AG09309 (cell line): Measurements from ENCODE around the gene MICAL2.
"Not testable (repeated sequence)": the region's sequence is repeated elsewhere in the genome, so short reads cannot be mapped to it uniquely, and the experiment has no call there.

Experiments used
- DNase-seq: peaks from one replicate; pipeline ENCODE4 v3.0.0-alpha.2; 2010; ENCODE audit warnings: low read depth
- H3K4me3 ChIP-seq: 2 replicates; pipeline ENCODE4 v1.5.1; 2011; ENCODE audit warnings: mild to moderate bottlenecking, low read depth, low read length, moderate library complexity; ENCODE audit not compliant: control insufficient read depth
- CTCF ChIP-seq: IDR thresholded peaks from 2 replicates; pipeline ENCODE4 v1.5.1; 2011; ENCODE audit warnings: mild to moderate bottlenecking, low read depth, low read length, inconsistent platforms; ENCODE audit not compliant: insufficient read depth, control insufficient read depth; ENCODE audit errors: missing control alignments

The MICAL2 gene

DNA sequence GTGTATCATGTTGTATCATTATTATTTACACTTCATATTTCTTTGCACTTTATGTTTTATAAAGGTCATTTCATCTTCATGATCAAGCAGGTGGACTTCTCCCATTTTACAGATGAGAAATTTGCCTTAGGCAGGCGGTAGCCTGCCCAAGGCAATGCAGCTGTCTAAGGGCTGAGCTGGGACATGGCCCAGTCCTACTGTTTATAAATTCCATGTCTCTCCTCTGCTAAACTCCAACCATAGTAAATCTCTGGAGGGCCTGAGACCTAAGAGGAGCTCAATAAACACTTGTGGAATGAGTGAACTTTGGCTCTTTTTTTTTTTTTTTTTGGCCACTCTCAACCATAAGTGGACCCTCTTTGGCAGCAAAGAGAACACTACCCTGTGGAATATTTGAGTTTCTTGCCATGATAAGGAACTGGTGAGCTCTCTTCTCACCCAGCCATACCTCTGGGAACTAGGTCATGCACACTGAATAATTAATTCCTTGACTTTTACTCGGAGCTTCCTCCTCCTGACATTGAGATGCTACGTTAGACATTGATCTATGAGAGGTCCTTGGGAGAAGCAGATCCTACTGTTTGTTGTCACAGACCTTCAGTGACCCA, 29.9 kb downstream of the MICAL2 start:
- H3K4me3 ChIP-seq, result no peak overlapping the region
- no peak for DNase-seq
- TF ChIP-seq CTCF, result no peak

- no peak for DNase-seq
- H3K4me3 ChIP-seq, result no peak overlapping the region
- TF ChIP-seq CTCF, result no peak
Measured at GRCh38 chr11:12141283-12141682, 30.9 kb downstream of the MICAL2 start.

DNA sequence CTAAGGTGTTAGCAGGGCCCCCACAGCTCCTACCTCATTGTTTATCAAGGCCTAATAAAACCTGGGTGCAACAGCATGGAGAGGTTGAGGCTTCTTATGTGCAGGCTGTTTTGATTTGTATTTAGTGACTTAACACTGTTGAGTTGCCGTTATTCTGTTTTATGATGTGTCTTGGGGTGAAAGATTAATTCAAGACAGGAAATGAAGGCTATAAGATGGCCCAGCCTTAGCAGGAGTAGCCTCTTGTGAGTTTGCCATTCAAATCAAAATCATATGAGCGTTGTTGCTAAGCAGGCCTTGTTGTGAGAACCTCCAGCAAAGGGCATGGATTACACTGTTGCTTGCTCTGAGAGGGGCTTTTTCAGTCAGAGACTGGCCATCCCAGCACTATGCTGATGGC, 31.8 kb downstream of the MICAL2 start:
- no peak for DNase-seq
- no peak overlapping the region for H3K4me3 ChIP-seq
- TF ChIP-seq CTCF, result no peak

DNA sequence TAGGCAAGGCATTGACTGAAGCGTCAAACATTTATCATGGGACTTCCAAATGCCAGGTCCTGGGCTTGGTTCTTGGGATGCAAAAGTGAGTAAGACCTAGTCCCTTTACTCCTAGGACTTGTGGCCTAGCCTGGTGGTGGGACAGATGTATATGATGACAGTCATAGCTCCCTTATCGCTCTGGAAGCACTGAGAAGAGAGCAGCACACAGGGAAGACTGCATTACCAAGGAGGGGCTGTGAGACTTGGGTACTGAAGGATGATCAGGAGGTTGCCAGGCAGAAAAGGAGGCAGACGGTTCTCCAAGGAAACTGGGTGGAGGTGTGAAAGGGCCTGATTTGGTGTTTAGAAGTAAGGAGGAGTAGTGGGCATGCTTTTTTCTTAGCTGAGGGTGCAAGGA, 32.5 kb downstream of the MICAL2 start:
- H3K4me3 ChIP-seq, result no peak overlapping the region
- no peak for DNase-seq
- TF ChIP-seq CTCF, result no peak

DNA sequence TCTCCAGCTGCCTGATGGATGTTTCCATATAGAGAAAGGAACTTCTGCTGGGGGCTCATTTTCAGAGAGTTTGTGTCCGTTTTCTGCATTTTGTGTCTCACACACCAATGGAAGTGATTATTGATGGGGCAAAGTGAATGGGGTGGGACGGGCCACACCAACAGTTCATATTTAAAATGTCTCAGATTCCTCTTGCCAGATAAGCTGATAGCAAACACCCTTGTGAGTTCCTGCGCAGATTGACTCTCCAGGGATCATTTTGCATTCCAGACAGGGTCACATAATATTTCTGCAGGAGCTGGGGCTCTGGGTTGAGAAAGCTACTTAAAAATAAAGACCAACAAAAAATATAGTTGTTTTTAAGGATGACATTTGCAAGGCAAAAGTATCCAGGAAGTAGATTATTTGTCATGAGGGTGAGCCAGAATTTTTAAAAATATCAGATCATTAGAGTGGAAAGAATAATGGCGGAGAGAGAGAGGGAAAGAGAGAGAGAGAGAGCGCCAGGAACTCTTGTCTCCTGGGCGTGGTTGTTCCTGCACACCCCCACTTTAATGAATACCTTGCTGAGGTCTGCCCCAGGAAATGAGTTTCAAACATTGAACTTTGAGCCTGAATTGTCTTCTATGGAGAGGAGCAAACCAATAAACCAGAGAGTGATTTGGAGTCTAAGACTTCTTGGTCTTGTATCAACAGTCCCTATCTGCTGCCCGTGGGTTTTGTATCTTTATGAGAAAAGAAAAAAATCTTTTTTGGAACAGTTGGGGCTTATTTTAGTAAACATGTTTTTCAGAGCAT, 33.3 kb downstream of the MICAL2 start:
- H3K4me3 ChIP-seq, result no peak overlapping the region
- DNase-seq, result no peak
- no peak for TF ChIP-seq CTCF

DNA sequence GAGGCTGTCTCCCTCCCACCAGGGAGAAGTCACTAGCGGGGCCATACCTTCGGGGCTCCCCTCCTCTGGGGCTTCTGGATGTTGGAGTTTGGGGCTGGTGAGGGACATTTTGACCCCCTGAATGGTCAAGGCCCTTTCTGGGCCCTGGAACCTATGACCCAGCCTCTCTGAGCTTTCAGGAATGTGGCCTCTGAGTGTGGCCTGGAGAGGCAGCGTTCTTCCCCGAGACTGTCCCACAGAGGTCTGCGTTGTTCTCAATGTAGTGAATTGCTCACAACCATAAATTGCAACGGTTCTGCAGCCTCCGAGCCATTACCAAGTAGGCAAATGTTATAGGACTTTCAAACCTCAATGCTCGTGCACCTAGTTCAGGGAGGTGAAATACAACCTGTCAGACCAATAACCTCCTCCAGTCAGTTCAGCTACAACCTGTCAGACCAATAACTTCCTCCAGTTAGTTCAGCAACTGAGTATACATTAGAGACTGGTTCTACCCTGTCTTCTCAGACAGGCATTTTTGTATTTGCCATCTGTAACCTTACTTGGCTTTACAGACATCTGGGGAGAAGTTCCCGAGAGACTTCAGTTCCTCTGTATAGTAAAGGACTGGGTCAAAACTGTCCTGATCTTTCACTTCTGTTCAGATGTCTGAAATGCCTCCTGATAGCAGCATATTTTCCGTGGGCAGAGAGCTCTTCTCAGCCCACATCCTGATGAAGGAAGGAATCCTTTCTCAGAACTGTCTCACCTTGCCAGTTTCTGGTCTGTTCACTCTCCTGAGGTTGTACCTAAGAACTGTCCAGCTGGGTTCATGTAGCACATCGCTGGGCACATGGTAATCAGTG, 34.2 kb downstream of the MICAL2 start:
- no peak for TF ChIP-seq CTCF
- no peak overlapping the region for H3K4me3 ChIP-seq
- DNase-seq, result no peak

DNA sequence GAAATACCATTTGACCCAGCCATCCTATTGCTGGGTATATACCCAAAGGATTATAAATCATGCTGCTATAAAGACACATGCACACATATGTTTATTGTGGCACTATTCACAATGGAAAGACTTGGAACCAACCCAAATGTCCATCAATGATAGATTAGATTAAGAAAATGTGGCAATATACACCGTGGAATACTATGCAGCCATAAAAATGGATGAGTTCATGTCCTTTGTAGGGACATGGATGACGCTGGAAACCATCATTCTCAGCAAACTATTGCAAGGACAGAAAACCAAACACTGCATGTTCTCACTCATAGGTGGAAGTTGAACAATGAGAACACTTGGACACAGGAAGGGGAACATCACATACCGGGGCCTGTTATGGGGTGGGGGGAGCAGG, 36.3 kb downstream of the MICAL2 start:
- DNase-seq, H3K4me3 ChIP-seq: not testable (repeated sequence)
